ENCODE results near the gene GPRASP2. TPM values are rescaled to one million over a fixed set of nuclear protein-coding genes. Genes with fewer than 3 reads are reported as not detected.

GPRASP2 gene
- total RNA-seq, 4 donors from 2014 or later, result 1.7 to 3.9 (median 1.9) TPM

DNA sequence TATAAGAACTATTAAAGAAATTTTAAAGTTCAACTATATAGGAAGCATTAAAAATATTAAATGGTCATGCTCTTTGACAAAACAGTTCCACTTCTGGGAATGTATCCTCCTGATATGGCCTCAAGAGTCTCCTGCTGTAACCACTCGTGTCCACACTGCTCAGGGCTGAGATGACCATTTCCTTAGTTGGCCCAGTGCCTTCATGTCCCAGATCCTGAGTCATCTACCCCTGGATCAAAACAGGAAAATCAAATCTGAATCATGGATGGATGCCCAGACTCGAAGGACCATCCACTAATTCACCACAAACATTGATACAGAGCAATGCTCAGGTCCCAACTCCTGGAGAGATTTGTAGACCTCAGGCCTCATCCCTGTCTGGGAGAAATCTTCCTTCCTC lies 53.0 kb downstream of the GPRASP2 start:
- H3K4me1 ChIP-seq, result no peaks in the 10 kb centered on the region
- no peaks in the 10 kb centered on the region for H3K36me3 ChIP-seq
- TF ChIP-seq POLR2A (IDR thresholded peaks at IDR 0.05), result no peak
- TF ChIP-seq, protein P1, sequence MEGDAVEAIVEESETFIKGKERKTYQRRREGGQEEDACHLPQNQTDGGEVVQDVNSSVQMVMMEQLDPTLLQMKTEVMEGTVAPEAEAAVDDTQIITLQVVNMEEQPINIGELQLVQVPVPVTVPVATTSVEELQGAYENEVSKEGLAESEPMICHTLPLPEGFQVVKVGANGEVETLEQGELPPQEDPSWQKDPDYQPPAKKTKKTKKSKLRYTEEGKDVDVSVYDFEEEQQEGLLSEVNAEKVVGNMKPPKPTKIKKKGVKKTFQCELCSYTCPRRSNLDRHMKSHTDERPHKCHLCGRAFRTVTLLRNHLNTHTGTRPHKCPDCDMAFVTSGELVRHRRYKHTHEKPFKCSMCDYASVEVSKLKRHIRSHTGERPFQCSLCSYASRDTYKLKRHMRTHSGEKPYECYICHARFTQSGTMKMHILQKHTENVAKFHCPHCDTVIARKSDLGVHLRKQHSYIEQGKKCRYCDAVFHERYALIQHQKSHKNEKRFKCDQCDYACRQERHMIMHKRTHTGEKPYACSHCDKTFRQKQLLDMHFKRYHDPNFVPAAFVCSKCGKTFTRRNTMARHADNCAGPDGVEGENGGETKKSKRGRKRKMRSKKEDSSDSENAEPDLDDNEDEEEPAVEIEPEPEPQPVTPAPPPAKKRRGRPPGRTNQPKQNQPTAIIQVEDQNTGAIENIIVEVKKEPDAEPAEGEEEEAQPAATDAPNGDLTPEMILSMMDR (IDR thresholded peaks at IDR 0.05), result no peak
- H3K27me3 ChIP-seq, result no peaks in the 10 kb centered on the region
- DNase-seq, result no peak
- H3K4me3 ChIP-seq, result no peak overlapping the region
- H3K9me3 ChIP-seq, result no peaks in the 10 kb centered on the region
- no peak overlapping the region for H3K27ac ChIP-seq

DNA sequence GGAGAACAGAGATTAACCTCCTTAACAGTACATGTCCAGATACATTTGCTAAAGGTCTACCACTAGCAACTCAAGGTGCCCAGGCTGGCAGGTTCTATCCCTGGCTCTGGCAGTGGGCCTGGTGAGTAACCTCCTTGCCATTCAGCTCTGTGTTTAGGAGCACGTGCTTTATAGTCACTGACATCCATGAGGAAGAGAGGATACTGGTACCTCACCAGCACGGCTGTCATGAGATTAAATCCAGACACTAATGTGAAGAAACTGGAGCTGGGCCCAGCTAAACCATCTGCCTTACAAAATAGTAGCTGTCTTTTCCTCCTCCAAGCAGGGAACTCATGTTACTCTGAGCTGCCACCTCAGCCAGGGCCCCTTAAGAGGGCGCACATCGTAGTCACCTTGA lies 53.6 kb downstream of the GPRASP2 start:
- no peaks in the 10 kb centered on the region for H3K9me3 ChIP-seq
- no peak for TF ChIP-seq POLR2A (IDR thresholded peaks at IDR 0.05)
- TF ChIP-seq, protein P1 (IDR thresholded peaks at IDR 0.05), result no peak
- no peak overlapping the region for H3K4me3 ChIP-seq
- no peak overlapping the region for H3K27ac ChIP-seq
- no peak for DNase-seq
- H3K27me3 ChIP-seq, result no peaks in the 10 kb centered on the region
- H3K4me1 ChIP-seq, result no peaks in the 10 kb centered on the region
- H3K36me3 ChIP-seq, result no peaks in the 10 kb centered on the region

DNA sequence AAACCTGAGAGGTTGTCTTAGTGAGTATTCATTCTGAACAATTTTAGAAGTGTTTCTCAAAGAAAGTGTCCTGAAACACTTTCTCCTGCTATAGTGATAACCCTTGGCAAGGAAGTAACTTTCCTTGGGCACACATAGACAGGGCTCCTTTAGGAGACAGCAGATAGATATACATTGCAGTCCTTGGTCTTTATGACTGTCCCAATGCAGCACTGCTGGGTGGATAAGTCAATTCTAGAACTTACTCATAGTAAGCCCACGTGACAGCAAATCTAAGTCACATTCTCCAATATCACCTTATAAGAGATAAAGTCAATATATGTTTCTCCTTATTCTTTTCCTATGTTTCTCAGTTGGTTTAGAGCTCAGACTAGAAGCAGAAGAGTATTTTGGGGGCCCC lies 55.0 kb downstream of the GPRASP2 start:
- Histone ChIP-seq H3K4me1 (no peaks in the 10 kb centered on the region), H3K4me3 (no peak overlapping the region), H3K27ac (no peak overlapping the region), H3K27me3 (no peaks in the 10 kb centered on the region), H3K9me3 (no peaks in the 10 kb centered on the region), H3K36me3 (no peaks in the 10 kb centered on the region)
- no peak for DNase-seq
- TF ChIP-seq, protein P1 (IDR thresholded peaks at IDR 0.05), result no peak
- no peak for TF ChIP-seq POLR2A (IDR thresholded peaks at IDR 0.05)

Small RNA genes within 50 kb of the gene (small RNA-seq; reads per million reads assigned to genes)
- 0 to 0.06 reads per million in 2 donors for gene RNU6-589P

Other genes starting within 250 kb of the GPRASP2 start
- gene TCP11X2, start 240.6 kb upstream of the GPRASP2 start, total RNA-seq, result not detected
- gene TMSB15A, start 195.7 kb upstream of the GPRASP2 start, total RNA-seq, result not detected
- gene ARMCX5, start 112.9 kb upstream of the GPRASP2 start, total RNA-seq, result 10 to 100 TPM; 12.4 to 20.0 (median 14.7) TPM
- gene GPRASP1, start 61.0 kb upstream of the GPRASP2 start, total RNA-seq, result 10 to 100 TPM in 1 of 4 donors, 1 to 10 TPM in 3; 3.5 to 14.9 (median 5.8) TPM
- gene GPRASP3, start 8.3 kb downstream of the GPRASP2 start, total RNA-seq, result 1 to 10 TPM; 1.1 to 3.7 (median 2.4) TPM
- gene RAB40AL, start 224.8 kb downstream of the GPRASP2 start, total RNA-seq, result 1 to 10 TPM in 3 of 4 donors, not detected in 1; 2.5 to 5.9 (median 3.0) TPM

Data from Peyer's patch (tissue), 4 donors.